ENCODE results near the gene CCN5.

DNA sequence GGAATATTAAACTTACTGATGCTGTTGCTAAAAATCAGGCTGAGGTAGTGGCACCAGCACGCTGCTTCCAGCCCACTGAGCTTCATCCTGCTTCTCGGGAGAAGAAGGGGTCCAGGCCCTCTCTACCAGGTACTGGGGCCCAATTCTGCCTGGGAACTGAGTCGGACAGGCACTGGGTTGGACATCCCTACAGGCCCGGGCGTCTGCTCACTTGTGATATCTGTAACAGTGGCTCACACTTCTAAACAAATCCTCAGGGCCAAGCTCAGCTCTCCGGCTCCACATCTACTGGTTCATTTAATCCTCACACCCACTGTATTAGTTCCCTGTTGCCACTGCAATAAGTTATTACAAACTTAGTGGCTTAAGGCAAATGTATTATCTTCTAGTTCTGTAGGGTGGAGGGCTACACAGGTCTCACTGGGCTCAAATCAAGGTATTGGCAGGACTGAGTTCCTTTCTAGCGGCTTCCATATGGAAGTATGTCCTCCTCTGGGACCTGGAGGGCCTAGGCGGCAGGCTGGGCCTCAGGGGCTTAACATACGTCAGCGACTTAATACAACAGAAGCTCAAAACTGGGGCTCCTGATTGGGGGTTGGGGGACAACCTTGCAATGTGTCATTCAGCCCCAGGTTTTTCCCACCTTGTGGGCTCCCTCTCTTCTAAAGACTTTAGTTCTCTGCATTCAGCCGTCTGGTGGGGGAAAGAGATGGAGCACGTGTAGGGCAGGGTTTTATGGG lies 28.9 kb downstream of the CCN5 start:
- TF ChIP-seq POLR2A (IDR thresholded peaks at IDR 0.05), result no peak
- TF ChIP-seq, protein P1, sequence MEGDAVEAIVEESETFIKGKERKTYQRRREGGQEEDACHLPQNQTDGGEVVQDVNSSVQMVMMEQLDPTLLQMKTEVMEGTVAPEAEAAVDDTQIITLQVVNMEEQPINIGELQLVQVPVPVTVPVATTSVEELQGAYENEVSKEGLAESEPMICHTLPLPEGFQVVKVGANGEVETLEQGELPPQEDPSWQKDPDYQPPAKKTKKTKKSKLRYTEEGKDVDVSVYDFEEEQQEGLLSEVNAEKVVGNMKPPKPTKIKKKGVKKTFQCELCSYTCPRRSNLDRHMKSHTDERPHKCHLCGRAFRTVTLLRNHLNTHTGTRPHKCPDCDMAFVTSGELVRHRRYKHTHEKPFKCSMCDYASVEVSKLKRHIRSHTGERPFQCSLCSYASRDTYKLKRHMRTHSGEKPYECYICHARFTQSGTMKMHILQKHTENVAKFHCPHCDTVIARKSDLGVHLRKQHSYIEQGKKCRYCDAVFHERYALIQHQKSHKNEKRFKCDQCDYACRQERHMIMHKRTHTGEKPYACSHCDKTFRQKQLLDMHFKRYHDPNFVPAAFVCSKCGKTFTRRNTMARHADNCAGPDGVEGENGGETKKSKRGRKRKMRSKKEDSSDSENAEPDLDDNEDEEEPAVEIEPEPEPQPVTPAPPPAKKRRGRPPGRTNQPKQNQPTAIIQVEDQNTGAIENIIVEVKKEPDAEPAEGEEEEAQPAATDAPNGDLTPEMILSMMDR (IDR thresholded peaks at IDR 0.05), result no peak

Measured in breast epithelium (tissue), 3 donors.